Activated effector memory CD4-positive, alpha-beta T cell treated with anti-CD3 and anti-CD28 coated beads, Interleukin-2, amount 50 U/mL, for 16 hours (primary cell): ENCODE data around the gene EEFSEC.

Source experiments
- DNase-seq: peaks from one replicate; pipeline ENCODE4 v3.0.0-alpha.2; 2020

Gene EEFSEC

DNA sequence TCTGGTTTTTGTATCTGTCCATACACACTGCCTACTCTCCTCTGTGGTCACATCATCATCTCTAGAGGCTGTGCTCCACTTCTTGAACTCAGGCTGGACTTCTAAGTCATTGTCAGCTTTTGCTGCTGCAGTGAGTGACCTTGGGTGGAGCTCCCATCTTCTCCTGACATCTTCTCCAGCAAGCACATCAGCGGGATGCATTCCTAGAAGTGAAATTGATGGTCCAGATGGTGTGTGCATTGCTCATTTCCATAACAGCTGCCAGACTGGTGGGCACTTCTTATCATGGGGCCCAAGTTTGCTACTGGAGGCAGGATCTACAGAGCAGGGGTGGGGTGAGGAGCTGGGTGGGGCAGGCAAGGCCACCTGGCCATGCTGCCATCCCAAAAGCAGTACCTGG, 203.5 kb downstream of the EEFSEC start:
- DNase-seq: no peak

- no peak for DNase-seq
These were observed 204.3 kb downstream of the EEFSEC start for GRCh38 chr3:128357538-128357937.

DNA sequence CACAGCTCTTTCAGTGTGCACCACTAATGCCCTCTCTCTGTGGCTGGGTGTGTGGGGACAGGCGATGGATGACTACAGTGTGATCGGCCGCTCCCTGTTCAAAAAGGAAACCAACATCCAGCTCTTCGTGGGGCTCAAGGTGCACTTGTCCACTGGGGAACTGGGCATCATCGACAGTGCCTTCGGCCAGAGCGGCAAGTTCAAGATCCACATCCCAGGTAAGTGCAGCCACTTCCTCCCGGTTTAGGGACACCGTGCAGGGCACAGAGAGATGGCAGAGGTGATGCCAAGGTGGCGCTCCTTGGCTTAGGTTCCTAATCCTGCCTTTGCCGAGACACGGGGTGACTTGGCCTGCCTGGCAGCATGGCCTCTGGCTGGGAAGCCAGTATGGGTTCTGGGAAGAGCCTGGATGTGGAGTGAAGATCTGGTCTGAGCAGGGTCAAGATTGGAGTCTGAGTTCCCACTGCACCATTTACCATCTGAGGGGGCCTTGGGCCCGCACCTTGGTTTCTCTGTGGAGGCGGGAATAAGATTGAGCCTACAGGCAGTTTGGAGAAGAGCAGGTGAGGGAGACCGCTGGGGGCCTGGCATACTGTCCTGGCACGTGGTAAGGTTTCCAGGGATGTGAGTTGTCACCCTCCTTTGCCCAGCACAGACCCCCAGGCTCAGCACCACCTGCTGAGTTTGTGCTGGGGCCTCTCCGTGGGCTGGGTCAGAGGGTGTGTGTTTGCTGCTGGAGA, 205.0 kb downstream of the EEFSEC start:
- no peak for DNase-seq

DNA sequence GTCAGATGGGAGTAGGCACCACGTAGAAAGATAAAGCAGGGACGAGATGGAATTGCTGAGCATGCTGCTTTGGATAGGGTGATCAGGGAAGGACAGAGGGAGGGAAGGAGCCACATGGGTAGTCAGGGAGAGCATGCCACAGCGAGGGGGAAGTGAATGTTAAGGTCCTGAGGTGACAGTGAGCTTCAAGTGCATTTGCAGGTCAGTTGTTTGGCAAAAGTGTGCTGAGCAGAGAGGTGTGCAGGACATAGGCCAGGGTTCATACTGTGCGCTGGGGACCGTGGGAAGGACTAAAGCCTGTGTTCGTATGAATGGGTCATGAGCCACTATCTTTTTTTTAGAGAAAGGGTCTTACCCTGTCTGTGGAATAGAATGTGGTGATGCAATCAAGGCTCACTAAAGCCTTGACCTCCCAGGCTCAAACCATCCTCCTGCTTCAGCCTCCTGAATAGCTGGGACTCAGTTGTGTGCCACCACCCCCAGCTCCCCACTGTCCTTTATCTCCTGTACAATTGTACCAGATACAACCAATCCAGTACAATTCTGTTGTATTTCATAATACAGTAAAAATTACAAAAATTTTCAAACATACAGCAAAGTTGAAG, 205.9 kb downstream of the EEFSEC start:
- no peak for DNase-seq

DNA sequence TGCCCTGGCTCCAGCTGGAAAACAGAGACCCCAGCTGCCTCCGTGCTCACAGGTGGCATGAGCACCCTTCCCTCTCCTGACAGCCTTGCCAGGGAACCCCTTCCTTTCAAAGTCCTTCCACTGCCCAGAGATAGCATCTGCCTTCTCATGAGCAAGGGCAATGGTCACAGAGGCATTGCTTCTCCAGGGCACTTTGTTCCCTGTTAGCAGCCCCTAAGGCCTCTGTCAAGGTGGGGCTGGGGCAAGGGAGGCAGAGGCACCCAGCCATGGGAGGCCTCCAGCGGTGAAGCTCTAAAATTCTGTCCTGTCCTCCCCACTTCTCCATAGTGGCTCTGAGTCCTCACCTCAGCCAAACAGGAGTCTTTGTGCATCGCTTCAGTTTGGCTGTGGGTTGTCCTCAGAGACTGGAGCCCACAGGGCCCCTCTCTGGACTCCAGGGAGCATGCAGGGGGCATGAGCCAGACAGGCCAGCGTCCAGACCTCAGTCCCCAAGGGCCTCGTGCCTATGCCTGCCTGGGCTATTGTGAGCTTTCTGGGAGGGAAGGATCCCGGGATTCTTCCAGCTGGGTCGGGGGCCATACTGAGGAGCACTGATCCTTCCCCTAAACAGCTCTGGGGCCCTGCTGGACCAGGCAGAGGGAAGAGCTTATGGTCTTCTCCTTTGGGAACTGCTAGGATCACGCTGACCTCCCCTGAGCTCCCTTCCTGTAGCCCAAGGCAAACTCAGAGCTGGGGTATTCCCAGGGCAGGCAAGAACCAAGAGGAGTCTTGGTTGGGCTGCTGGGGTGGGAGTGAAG, 206.8 kb downstream of the EEFSEC start:
- DNase-seq: no peak

DNA sequence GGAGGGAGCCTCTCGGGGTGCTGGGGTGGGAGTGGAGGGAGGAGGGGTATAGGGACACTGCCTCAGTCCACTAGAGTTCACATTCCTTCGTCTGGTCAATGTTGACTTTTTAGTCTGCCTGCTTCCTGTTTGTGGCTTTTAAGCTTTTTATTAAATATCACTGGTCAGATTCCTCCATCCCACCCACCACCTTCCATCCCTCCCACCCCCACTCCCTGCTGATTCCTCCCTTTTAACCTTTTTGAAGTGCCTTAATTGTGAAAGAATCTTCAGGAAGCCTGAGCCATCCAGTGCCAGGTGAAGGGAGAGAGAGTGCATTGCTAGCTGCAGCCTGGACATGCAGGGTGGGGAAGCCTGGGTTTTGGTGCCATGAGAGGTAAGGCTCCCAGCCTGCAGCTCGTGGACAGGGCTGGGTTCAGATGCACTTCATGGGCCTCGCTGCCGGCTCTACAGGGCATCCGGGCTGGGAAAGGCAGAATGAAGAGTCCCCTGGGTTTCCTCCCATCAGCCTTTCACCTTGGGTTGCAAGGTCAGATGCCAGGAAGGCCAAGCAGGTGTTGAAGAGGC, 207.5 kb downstream of the EEFSEC start:
- DNase-seq: no peak

DNA sequence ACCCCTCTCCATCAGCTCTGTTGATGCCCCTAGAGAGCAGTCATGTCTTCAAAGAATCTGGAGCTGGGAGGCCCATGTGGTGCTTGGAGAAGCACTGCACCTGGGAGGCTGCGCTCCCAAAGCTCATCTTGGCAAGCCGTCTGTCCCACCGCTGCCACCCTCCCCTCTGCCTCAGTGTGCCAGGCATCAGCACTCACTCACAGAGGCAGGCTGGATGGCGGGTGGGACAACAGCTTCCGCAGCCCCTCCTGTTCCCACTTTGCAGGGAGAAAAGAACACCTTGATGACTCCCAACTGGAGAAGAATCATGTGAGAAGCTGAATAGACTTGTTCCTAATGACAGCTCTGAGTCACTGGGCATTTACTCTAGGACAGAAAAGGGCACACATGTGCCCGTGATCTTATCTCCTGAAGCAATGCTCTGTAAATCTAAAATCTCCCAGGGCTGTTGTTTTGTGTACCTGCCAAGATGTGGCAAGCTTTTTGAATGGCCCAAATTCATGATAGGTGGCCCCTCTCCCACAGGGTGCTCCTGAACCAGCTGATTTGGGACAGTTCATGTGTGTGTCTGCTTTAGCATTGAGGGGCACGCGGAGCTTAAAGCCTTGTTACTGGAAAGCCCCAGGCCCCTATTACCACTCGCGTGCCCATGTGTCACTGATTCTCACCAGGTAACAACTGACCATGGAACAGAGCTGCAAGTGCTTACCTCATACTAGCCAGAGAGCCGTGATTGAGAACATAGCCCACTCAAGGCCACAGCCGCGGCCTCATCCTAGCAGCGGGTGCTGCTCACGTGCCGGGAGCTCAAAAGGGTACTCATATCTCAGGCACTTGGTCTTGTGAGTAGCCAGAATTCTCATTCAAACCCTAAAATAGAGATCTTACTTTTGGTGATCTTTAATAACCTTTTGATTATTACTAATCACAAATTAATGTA, 209.0 kb downstream of the EEFSEC start:
- DNase-seq: no peak

DNA sequence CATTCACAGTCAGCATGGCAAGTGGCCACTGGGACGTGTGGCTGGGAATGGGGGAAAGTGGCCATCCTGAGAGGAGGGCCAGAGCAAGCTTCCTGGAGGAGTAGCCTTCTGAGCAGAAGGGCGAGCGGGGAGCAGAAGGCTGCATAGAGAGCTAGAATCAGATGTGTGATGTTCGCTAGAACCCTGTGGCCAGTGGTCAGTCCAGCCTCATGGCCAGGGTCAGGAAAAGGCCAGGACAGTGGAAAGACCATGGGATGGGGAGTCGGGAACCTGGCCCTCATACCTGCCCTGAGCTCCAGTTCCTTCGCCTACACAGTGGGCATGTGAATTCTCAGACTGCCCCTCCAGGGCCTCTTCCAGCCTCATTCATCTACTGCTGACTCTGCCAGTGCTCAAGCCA, 211.0 kb downstream of the EEFSEC start:
- DNase-seq: no peak

DNA sequence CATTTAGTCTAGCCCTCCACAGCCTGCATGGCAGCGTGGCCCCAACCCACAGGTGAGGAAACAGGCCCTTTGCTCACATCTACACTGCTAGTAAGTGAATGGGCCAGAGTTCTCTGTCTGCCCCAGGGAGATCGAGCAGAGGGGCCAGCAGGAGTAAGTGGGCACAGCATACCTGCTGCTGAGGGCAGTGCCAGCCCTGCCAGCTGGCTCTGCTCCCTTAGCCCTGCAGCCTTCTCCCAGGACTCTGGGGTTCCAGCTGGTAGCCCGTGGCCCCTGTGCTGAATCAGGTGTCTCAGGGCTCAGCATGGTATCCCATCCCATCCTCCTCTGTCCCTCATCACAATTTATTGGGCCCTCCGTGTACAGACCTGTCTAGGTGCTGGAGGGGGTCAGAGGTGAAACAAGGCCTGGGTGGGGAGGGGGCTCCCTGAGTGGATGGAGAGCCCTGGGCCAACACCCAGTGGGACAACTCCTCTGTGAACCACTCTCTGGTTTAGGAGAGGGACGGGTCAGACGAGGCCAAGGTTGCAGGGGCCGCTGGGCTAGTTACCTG, 211.6 kb downstream of the EEFSEC start:
- no peak for DNase-seq

GRCh38 chr3:128366136-128366535, 212.9 kb downstream of the EEFSEC start:
- DNase-seq: no peak

DNA sequence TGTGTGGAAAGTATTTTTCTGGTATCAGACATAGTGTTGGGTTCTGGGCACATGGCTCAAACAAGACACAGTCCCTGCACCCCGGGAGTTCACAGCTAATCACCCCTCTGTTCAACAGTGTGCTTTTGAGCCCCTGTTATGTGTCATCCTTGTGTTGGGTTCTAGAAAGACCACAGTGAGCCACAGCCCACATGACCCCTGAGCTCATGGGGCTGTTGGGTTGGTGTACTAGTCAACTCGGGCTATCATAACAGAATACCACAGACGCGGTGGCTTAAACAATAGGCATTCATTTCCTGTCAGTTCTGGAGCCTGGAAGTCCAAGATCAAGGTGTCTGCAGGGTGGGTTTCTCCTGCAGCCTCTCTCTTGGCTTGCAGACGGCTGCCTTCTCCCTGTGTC, 213.4 kb downstream of the EEFSEC start:
- DNase-seq: no peak

DNA sequence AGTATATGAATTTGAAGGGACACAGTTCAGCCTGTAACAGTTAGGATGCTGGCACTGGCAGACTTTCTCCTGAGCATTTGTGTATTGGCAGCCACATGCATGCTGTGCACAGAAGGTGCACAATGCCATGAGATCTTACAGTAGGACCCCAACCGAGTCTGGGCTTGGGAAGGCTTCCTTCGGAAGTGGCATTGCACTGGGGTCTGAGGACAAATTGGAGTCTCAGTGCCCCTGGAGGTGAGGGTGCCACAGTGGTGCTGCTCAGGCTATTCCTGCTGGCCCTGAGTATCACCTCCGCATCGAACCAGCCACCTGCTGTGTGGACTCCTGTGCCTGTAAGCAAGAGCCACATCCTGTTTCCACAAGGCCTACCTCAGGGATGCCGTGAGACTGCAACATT, 213.9 kb downstream of the EEFSEC start:
- no peak for DNase-seq

GRCh38 chr3:128367761-128368160, 214.5 kb downstream of the EEFSEC start:
- DNase-seq: no peak

DNA sequence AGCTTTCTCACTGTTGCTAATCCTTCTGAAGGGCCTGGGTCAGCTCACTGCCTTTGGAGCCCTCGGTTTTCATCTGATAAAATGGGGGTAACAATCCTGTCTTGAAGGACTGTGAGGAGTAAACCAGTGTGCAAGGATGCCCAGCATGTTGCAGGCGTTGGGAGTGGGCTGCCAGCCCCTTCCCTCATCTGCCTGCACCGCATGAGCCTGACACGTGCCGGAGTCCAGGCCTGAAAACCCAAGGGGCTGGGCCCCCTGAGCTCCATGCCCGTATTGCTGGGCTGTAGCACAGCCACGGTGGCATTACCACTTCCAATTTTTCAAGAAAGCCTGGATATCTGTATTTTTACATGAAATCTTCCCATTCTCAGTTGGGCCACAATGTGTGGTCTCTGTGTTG, 215.3 kb downstream of the EEFSEC start:
- no peak for DNase-seq

- DNase-seq: no peak
These were observed 215.9 kb downstream of the EEFSEC start for GRCh38 chr3:128369121-128369703.

DNA sequence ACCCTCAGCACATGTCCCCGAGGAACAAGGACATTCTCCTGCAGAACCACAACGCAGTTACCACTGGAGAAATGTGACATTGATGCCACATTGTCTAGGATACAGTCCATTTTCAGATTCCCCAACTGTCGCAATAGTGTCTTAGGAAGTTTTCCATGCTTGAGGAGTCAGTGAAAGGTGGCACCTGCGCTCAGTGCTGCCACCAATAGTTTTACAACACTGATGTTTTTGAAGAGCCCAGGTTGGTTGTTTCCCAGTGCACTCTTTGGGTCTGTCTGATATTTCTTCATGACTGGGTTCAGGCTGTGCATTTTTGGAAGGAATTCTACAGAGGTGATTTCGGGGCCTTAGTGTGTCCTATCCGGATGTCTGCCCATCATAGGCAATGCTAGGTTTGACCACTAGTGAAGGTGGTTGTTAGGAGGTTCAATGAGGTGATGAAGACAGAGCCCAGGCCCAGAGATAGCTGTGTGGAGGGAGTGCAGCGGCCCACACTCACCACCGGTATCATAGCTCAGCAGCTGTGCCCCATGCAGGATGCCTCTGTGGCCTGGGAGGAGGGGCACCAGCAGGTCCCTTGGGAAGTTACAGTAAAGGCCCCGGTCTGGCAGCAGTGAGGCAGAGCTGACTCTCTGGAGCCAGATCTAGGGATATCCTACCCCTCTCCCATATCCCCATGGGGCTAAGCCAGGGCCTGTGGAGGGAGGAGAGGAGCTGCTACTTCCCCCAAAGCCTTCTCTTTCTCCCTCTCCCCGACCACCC, 216.8 kb downstream of the EEFSEC start:
- DNase-seq: no peak

DNA sequence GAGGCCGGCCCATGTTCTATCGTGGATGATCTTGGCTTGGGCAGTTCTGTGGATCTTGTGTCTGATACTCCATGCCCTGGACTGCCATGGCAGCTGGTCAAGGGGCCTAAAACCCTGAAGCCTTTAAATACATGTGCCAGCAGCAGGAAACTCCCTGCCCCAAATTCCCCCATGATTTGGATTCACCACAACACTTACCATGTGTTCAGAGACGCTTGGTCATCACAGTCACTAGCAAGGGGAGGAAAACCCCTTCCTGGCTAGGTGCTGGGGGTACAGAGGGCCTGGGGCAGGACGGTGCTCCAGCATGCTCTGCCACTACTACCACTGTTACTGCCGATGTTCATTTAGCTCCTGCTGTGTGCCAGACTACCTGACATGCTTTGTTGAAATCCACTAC, 219.0 kb downstream of the EEFSEC start:
- DNase-seq: no peak

- DNase-seq: no peak
These were observed 219.6 kb downstream of the EEFSEC start for GRCh38 chr3:128372707-128373533.

- no peak for DNase-seq
These were observed 221.6 kb downstream of the EEFSEC start for GRCh38 chr3:128374746-128375445.
